Tongue (tissue), 2 donors: Measurements from ENCODE around the gene SCAI. TPM values are rescaled to one million over a fixed set of nuclear protein-coding genes. Genes with fewer than 3 reads are reported as not detected.
"Not testable (repeated sequence)": the region's sequence is repeated elsewhere in the genome, so short reads cannot be mapped to it uniquely, and the experiment has no call there.

Source experiments
- DNase-seq: peaks from one replicate; pipeline ENCODE4 v3.0.0-alpha.2; 2015
- total RNA-seq: library from RNA; depleted of rRNA; stranded (reverse); fragments of >200 nt; gene quantifications from one replicate; pipeline ENCODE4 v1.2.3, GENCODE V29; 2014

Gene SCAI
- total RNA-seq, 1 donor from 2014 or later, result 10.5 TPM

DNA sequence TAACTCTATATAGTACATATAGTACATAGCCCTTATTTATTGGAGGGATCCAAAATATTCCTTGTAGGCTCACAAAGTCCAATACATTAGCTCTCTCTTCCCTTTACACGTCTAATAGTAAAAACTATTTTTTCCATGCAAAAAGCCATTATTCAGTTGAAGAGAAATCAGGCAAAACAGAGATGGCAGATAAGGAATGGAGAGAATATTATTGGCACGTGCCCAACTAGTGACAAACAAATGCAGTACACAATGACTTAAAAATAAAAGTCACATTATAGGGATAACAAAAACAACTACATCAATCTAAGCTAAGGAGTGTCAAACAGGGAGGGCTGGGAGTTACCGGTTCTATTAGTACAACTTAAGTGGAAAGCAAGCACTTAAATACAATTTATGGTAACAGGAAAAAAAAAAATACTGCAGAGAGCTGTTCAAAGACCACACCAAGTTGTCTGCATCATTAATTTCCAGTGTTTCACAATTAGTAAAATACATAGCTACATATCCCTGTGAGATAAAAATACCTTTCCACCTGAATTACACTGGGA is 4.1 kb upstream of the SCAI start:
- no peak for DNase-seq

DNA sequence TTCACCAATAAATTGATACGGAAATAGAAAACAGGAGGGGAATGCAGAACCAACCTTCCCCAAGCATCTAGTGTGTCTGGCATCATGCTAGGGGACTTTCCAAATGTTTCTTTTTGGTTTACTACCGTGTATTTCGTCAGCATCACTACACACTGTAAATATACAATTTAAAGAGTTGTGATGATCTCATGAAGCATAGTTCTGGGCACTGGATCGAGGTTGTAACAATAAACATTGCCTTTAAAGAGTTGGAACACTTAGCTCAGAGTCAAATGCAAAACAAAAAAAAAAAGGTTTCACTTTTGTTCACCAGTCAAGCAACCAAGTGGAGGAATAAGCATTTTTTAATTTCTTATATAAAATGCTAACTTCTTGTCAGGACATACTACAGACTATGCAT is 2.9 kb upstream of the SCAI start:
- peak; percentile 14 for DNase-seq

DNA sequence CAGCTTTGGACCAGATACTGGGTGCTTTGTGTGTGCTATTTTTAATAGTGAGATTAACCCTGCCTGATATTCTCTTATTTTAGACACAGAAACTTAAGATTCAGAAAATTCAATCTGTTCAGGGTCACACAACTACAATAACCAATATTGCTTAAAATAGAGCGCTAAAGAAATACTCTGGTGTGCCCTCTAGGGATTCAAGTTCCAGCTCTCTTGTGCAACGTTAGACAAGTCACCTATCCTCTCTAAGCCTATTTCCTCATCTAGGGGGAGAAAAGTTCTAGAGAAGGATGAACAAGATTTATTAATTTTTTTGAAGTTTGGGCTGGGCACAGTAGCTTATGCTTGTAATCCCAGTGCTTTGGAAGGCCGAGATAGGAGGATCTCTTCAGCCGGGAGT is 2.1 kb upstream of the SCAI start:
- no peak for DNase-seq

DNA sequence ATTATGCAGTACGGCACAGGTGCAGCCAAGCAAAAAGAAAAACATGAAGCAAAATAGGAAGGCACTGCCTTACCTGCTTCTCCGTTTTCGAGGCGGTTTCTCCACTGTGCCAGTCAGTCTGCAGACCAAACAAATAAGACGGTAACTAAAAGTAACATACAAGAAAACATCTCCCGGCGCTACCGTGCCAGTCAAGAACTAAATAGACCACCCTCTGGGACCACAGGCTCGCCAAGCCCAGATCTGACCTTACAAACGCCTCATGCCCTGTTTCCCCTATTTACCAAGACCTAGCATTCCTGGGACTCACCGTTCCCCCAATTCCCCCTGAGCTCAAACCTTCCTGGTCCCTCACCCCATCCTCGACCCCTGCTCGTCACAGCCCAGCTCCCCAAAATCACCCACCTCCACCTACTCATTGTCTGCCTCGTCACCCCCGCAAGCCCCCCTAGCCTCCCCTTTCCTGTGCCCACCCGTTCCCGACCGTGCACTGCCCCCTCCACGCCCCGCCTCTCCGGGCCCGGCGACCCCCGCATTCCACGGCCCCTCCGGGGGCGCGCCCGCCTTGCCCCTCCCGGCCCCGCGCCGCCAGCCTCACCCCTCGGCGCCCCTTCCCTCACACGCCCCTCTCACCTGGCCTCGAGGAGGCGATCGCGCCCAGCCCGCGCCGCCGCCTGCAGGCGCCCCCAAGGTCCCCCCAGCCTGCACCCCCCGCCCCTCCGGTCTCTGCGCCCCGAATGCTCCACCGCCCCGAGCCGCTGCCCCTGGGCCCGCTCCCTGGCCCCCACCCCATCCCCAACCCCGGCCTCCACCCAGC is 560 bp downstream of the SCAI start:
- DNase-seq, result peak; percentile 16

DNA sequence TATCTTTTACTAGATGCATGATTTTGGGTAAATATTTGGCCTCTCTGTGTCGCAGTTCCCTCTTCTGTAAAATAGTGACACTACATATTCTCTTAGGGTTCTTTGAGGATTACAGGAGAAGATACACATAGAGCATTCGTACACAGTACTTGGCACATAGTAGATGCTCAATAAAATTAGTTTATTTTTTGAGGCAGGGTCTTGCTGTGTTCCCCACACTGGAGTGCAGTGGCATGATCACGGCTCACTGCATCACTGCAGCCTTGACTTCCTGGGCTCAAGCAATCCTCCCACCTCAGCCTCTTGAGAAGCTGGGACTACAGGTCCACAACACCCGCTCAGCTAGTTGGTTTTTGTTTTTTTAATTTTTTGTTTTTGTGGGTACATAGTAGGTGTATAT is 1.6 kb downstream of the SCAI start:
- DNase-seq, result no peak

DNA sequence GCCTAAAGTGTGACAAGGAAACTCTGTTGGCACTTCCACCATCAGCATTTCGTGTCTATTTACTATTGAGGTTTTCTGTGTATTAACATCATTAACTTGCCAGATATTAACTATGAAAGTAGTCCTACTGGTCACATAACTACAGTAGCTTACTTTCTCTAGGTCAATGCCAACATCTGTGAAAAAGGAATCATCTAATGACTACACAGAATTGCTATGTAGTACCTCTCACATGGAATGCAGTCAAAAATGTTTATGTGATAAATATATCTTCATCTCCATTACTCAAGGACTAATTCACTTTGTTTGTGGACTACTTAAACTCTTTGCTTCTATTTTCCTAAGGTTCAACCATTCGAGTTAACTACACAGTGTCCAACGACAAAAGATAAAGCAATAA is 2.1 kb downstream of the SCAI start:
- no peak for DNase-seq

DNA sequence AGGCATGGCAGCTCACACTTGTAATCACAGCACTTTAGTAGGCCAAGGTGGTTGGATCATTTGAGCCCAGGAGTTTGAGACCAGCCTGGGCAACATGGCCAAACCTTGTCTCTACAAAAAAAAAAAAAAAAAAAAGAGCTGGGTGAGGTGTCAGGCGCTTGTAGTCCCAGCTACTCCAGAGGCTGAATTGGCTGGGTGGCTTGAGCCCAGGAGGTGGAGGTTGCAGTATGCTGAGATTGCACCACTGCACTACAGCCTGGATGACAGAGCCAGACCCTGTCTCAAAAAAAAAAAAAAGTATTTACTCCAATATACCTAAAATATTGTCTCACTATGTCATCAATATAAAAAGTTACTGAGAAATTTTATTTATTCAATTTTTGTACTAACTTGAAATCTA is 2.8 kb downstream of the SCAI start:
- DNase-seq, result no peak

DNA sequence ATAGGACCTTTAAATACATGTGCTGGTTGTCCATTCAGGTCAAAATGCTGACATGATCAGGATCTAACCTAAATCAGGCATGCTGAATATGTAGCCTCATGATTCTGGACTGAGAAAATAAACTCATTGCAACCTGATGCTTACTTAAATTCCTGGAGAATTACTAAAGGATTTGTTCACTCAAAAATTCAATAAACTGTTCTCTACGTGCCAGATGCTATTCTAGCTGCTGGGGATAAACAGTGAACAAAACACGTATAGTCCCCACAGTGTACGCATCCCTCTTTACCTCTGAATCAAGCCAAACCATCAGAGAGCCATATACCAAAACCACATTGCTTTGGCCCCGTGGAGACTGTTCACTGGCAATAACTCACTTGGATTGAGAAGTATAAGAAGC is 6.1 kb downstream of the SCAI start:
- peak; percentile 55 for DNase-seq

DNA sequence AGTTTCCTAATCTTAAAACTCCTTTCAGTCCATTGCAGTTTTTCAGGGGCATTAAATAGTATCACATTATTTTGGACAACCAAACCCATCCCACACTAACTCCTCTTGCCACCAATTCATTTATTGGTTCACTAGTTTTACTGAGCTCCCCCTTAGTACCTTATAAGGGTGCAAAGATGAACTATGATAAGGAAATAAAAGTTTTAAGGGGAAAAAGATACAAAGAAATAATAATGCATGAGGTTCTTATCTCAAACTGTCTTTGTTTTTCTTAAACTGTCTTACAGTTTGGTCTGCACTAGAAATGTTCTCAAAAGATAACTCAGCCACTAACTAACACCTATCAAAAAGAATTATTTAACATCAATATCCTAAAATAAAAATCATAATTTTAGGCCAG is 8.4 kb downstream of the SCAI start:
- no peak for DNase-seq

DNA sequence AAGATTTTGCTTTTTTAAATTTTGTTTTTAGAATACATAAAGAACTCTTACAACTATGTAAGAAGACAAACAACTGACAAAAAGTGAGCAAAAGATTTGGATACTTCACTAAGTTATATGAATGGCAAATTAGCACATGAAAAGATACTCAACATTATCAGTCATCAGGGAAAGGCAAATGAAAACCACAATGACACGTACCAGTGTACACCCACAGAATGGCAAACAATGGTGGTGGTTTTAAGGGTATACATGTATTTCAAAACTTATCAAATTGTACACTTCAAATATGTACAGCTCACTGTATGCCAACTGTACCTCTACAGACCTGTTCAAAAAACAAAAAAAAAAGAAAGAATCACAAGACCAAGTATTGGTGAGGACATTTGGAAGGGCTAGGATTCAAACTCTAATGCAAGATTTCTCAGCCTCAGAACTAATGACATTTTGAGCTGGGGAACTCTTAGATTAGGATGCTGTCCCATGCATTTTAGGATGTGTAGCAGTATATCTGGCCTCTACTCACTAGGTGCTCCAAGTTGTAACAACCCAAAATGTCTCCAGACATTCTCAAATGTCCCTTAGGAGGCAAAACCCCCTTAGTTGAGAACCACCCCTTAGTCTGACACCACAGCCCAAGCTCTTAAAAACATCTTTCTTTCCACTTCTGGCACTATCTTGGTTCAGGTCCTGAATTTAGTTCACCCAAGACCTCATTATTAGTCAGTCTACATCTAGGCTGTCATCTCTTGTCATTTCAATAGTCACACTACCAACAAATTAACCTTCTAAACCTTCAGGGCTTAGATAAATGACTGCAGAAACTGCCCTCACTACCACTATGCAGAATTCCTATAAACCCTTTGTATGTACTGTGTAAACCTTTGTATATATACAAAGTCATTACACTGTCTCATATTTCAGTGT is 9.7 kb downstream of the SCAI start:
- DNase-seq, result no peak

DNA sequence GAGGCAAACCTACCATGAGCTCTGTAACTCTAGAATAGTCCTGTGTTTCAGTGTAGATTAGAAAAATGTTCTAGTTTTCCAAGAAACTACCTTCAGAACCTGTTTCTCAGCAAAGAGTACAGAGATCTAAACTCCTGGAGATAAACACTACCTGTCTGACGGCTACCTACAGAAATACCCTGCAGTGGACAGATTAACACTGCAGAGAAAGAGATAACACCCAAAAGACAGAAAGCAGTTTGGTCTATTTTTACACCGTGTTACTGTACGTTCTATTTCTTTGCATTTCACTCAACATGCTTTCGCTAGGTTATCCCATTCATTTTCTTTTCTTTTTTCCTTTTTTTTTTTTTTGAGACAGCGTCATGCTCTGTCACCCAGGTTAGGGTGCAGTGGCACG is 11.6 kb downstream of the SCAI start:
- no peak for DNase-seq

DNA sequence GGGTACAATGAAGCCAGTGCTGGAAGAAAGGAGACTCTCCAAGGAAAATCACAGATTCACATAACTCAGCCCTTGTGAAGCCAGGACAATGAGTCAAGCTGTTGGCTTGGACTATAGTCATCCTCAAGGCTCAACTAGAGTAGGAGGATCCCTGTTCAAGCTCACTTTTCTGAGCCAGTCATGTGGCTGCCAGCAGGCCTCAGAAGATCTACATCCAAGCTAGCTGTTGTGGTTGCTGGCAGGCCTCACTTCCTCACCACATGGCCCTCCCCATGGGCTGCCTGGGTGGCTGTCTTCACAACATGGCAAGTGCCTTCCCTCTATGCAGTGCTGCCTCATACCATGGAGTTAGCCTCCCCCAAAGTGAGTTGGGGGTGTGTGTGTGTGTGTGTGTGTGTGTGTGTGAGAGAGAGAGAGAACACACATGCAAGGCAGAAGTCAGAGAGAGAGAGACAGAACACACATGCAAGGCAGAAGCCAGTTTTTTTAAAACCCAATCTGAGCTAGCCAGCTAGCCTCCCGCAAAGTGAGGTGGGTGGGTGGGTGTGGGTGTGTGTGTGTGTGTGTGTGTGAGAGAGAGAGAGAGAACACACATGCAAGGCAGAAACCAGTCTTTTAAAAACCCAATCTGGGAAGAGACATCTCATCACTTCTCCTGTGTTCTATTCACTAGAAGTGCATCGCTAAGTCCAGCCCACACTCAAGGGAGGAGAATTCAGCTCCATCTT is 17.1 kb downstream of the SCAI start:
- peak; percentile 89 for DNase-seq

DNA sequence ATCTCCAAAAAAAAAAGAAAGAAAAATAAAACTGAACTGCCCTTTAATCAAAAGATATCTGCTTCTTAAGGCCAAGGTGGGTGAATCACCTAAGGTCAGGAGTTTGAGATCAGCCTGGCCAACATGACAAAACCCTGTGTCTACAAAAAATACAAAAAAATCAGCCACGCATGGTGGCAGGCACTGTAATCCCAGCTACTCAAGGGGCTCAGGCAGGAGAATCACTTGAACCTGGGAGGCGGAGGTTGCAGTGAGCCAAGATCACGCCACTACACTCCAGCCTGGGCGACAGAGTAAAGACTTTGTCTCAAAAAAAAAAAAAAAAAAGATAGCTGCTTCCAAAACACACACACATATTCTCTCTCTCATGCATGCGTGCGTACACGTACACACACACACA is 17.8 kb downstream of the SCAI start:
- DNase-seq, result no peak

DNA sequence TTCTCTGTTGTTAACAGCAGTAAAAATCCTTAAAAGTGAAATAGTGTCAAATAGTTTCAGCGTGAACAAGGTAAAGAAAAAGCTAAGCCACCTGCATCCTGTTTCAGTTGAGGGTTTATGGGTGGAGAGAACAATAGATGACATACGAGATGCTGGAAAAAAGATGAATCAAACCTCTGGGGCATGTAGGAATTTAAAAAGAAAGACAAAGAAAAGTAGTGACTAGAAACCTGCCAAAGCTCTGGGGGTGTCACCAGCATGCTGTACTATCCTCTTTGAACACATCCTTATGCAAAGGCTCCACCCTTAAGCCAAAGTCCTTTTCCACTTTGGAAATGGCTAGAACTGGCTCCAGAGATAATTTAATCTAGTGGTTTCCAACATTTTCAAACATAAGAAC is 22.2 kb downstream of the SCAI start:
- DNase-seq, result peak; percentile 20

DNA sequence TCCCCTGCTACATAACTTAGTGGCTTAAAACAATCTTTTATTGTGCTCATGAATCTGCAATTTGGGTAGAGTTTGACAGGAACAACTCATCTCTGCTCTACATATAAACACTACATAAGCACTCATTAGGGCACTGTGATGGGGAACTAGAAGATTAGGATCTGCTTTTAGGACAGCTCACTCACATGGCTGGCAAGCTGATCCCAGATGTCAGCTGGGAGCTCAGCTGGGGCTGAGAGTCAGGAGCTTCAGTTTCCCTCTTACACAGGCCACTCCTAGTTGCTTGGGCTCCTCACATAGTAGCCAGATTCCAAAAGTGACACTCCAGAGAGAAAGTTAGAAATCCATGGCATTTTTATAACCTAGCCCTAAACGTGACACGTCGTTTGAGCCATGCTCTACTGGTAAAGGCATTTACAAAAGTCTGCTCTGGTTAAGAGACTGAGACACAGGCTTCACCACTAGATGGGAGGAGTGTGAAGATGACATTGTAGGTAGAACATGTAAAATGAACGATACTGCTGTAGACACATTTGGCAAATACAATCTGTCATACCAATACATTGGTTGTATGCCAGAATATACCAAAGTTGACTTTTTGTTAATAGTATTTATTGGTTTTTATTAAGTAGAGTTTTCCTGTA is 23.6 kb downstream of the SCAI start:
- peak; percentile 59 for DNase-seq

DNA sequence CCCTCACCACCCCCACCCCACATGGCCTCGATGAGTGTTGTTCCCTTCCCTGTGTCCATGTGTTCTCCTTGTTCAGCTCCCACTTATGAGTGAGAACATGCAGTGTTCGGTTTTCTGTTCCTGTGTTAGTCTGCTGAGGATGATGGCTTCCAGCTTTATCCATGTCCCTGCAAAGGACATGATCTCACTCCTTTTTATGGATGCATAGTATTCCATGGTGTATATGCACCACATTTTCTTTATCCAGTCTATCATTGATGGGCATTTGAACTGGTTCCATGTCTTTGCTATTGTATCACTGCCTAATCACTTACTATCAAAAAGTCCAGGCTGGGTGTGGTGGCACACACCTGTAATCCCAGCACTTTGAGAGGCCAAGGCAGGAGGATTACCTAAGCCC is 24.6 kb downstream of the SCAI start:
- DNase-seq, result not testable (repeated sequence)

DNA sequence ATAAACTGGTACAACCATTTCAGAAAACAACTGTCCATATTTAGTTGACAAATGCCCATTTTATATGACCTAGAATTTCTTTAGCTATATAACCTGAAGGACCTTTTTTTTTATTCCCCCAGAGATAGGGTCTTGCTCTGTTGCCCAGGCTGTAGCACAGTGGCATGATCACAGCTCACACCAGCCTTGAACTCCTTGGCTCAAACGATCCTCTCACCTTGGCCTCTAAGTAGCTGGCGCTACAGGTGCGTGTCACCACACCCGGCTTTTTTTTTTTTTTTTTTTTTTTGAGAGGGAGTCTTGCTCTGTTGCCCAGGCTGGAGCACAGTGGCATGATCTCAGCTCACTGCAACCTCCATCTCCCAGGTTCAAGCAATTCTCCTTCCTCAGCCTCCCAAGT is 28.8 kb downstream of the SCAI start:
- DNase-seq, result not testable (repeated sequence)

DNA sequence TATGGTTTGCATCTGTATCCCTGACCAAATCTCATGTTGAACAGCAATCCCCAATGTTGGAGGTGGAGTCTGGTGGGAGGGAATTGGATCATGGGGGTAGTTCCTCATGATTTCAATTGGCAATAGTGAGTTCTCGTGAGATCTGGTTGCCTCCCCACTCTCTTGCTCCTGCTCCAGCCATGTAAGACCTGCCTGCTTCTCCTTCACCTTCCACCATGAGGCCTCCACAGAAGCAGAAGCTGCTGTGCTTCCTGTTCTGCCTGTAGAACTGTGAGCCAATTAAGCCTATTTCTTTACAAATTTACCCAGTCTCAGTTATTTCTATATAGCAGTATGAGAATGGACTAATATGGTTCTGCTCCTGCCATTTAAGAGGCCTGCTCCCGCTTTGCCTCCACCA is 32.9 kb downstream of the SCAI start:
- DNase-seq, result no peak

DNA sequence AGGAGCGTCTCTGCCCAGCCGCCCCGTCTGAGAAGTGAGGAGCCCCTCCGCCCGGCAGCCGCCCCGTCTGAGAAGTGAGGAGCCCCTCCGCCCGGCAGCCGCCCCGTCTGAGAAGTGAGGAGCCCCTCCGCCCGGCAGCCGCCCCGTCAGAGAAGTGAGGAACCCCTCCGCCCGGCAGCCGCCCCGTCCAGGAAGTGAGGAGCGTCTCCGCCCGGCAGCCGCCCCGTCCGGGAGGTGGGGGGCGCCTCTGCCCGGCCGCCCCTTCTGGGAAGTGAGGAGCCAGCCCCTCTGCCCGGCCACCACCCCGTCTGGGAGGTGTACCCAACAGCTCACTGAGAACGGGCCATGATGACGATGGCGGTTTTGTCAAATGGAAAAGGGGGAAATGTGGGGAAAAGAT is 34.8 kb downstream of the SCAI start:
- not testable (repeated sequence) for DNase-seq

DNA sequence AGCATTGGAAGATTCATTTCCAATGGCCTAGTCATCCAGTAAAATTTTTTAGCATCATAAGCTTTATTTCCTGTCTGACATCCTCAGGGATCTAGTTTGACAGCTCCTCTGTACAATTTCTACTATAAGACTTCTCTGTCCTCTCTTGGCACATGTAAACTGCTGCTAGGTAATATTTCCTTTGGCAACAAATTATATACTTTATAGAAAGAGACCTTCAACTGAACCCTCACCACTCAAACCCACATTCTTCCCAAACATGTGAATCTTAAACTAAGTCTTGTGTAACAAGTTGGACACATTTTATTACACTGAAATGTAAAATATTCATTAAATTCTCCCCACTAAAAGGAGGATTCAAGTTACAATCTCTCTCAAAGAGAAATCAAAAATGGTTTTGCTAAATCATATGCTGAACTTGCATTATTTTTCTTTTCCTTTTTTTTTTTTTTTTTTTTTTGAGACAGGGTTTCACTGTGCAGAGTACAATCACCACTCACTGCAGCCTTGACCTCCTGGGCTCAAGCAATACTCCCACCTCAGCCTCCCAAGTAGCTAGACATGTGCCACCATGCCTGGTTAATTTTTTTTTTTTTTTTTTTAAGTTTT is 36.9 kb downstream of the SCAI start:
- DNase-seq, result peak; percentile 83

DNA sequence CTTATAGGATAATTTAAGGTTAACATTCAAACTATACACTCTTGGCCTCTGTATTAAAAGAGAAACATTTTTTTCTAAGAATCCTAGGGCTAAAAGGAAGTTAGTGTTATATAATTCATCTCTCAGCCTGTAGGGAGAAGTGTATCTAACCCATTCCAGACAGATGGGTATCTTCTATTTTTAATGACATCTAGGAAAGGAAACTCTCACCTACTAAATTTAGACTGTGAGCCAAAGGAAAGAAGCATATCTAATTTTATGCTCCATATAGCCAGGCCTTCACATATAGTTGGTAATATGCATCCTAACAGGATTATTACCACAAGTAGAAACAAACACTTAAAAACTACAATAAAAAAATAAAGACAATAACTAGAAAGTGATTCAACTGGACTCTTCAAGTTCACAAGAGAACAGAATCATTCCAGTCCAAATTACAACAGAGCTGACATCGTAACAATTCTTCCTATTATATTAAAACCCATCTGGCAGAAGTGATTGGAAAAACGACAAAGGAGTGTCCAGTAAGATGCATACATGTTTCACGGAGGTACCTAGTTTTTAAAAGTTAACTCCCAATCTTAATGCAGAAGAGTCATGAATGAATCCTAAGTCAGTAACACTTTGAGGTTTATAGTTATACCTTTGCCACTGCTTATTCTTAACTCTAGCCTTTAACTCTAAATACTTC is 39.4 kb downstream of the SCAI start:
- peak; percentile 36 for DNase-seq
